Stimulated activated CD4-positive, alpha-beta T cell treated with anti-CD3 and anti-CD28 coated beads, Interleukin-4, amount 100 ng/mL, for 4 hours (primary cell): Measurements from ENCODE around the gene RNF34.
"Not testable (repeated sequence)": the region's sequence is repeated elsewhere in the genome, so short reads cannot be mapped to it uniquely, and the experiment has no call there.

ENCODE experiments used
- DNase-seq, 2 experiments: peaks; one replicate each; pipeline ENCODE4 v3.0.0-alpha.2; 2020

The RNF34 gene, protein sequence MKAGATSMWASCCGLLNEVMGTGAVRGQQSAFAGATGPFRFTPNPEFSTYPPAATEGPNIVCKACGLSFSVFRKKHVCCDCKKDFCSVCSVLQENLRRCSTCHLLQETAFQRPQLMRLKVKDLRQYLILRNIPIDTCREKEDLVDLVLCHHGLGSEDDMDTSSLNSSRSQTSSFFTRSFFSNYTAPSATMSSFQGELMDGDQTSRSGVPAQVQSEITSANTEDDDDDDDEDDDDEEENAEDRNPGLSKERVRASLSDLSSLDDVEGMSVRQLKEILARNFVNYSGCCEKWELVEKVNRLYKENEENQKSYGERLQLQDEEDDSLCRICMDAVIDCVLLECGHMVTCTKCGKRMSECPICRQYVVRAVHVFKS

DNA sequence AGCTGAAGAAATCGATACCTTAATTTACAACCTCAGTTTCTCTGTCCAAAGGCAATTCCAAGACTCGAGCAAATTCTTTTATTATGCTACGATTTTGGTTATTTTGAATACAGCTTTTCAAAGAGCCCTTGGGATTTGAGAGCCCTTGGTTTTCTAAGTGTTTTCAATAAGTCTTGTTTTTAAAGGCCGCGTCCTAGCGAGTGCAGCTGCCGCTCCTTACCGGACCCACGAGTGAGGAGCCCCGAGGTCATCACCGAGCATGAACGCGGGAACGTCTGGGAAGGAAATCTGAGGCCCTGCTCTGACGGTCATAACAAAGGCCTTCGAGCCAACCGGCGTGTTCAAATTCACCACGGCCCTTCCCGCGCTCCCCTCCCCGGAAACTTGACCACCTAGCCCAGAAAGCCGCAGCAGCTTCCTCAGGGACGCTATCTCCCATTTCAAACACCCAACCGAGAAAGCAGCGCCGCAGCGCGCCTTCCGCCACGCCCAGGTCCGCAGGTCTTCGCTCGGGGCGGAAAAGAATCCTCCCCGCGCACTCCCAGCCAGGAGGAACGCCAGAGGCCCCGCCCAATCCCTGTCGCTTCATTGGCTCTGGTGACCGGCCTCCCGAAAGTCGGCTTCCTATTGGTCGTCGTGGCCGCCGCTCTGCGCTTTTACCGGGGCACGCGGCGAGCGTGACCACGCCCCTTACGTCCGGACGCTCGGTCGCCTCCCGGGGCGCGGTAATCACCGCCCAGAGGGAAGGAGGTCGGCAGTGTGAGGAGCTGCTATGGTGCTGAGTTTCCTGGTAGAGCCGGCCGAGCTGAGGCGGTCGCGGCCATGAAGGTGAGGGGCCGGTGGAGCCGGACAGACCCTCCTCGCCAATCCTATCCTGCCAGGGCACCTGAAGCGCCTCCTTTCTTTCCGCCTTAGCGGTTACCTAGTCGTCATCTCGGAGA lies at the start of gene RNF34:
TSS of gene RNF34 (plus strand) at position 728 of the 941 bp plus-strand sequence. CDS start at position 823, 95 bp downstream.
- DNase-seq = peak; percentile 98

DNA sequence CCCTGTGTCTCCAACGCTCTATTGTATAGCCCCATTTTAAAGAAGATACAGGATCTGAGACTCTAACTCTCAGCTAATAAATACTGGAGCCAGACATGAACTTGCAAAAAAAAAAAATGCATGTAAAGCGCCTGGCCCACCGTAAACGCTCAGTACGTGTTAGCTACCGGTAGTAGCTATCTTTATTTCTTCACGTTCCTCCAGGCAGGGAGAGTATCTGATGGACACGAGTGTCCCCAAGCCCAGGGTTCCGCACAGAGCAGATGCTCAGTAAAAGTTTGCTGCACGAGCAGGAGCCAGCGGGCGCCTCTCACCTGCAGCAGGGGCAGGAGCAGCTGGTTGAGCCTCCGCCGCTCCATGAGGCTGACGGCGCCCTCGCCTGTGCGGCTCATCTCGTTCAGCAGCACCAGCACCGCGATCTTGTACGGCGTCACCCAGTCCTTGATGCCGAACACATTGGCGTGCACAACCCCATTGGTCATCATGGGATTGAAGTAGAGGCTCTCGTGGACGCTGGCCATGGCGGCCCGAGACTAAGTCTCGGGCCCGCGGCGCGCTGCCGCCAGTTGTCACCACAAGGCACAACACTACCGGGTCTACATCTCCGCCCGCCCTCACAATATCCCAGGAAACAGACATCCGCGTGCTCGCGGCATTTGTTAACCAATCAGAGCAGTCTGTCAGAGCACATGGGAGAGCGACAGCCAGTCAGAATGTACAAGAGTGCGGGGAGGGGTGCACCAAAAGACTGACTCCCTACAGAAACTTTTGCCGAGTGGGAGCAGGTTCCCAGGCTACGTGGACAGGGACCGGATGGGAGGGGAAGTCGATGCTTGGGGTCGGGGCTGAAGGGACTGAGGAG lies 47.9 kb upstream of the RNF34 start, which contains the start of gene ANAPC5:
TSS of gene ANAPC5 (minus strand) at position 592 of the 862 bp plus-strand sequence. CDS start at position 521, 71 bp downstream.
- peak; percentile 76 to 93 for DNase-seq

DNA sequence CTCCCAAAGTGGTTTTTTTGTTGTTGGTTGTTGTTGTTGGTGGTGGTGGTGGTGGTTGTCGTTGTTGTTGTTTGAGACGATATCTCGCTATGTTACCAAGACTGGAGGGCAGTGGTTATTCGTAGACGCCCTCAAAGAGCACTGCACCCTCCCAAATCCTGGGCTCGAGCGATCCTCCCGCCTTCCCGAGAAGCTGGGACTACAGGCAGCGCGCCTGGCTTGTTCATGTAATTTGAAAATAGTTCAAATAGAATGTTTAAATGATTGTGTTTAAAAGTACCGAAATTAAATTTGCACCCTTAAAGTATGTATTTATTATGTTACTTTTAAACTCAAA lies 47.3 kb upstream of the RNF34 start:
- DNase-seq = no peak

DNA sequence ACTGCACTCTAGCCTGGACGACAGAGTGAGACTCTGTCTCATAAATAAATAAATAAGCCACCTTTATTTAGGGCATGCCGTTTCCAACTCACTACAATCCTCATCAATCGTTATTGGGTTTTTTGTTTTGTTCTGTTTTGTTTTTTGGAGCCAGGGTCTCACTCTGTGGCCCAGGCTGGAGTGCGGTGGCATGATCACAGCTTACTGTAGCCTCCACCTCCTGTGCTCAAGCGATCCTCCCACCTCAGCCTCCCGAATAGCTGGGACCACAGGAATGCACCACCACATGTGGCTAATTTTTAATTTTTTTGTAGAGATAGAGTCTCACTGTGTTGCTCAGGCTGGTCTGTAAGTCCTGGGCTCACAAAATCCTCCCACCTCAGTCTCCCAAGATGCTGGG lies 44.1 kb upstream of the RNF34 start:
- DNase-seq = no peak

DNA sequence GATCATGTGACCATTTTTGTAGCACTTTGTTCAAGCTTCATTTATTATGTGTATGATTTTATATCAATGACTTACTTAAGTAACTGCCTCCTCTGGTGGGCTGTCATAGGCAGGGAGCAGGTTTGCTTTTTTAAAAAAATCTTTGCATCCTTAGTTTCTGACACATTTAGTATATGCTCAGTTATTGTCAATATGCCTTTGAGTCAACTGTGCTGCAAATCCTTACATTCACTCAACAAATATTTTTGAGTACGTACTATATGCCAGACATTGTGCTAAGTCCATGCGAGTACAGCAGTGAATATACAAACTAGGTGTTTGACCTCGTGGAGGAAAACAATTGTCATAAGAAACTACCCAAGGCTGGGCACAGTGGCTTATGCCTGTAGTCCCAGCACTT lies 43.3 kb upstream of the RNF34 start:
- no peak for DNase-seq

DNA sequence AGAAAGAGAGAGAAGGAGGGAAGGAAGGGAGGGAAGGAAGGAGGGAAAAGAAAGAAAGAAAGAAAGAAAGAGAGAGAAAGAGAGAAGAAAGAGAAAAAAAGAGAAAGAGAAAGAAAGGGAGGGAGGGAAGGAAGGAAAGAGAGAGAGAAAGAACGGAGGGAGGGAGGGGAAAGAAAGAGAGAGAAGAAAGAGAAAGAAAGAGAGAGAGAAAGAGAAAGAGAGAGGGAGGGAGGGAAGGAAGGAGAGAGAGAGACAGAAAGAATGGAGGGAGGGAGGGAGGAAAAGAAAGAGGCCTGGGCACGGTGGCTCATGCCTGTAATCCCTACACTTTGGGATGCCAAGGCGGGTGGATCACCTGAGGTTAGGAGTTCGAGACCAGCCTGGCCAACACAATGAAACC lies 42.6 kb upstream of the RNF34 start:
- no peak for DNase-seq

DNA sequence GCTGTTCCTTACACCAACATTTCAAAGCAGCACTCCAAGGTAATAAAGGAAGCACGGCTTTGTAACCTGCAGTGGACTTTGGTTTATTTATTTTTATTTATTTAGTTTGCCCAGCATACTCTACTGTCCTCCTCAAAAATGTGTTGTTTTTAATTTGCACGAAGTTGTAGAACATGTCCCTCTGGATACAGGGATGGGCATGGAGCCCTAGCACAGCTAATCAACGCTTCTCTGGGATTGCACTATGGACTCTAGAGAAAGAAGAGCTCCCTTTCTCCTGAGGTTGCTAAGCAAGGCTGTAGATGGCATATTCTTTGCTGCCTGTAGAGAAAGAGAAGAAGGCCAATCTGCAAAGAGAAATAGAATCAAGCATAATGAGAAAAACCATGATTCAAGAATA lies 41.8 kb upstream of the RNF34 start:
- no peak for DNase-seq

DNA sequence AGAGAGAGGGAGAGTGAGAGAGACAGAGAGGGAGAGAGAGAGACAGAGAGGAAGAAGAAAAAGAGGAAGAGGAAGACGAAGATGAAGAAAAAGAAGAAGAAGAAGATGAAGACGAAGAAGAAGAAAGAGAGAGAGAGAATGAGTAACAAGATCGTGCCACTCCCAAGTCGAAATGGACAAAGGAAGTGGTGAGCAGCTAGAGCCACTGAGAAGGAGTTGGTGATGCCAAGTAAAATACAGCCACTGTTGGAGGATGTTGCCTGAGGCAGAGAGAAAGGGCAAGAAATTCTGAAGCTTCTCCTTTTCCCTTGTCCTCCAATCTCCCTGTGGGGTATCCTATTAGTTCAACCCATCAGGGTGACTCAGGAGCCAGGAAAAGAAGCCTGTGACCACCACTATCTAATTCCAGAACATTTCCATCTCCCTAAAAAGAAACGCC lies 35.2 kb upstream of the RNF34 start:
- DNase-seq = no peak

DNA sequence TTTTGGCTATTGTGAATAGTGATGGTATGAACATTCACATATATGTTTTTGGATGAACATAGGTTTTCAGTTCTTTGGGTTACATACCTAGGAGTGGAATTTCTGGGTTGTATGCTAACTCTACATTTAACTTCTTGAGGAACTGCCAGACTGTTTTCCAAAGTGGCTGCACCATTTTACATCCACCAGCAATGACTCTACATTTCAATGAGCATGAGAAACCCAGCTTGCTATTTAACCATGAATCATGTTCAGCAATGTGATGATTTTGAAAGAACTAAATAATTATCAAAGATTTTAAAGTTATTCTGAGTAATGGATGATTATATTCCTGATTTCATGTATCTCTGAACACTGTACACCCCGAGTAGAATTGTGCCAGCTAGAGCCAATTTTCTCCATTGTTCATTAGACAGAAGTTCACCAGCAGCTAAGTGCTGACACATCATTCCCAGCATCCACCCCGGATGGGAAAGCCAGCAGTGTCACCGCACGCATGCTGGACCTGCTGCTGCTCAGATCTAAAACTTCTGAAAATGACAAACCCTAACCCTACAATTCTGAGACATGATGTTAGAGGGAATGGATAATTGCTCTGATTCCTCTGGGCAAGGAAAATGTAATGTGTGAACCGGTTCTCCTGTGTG lies 34.4 kb upstream of the RNF34 start:
- no peak for DNase-seq

DNA sequence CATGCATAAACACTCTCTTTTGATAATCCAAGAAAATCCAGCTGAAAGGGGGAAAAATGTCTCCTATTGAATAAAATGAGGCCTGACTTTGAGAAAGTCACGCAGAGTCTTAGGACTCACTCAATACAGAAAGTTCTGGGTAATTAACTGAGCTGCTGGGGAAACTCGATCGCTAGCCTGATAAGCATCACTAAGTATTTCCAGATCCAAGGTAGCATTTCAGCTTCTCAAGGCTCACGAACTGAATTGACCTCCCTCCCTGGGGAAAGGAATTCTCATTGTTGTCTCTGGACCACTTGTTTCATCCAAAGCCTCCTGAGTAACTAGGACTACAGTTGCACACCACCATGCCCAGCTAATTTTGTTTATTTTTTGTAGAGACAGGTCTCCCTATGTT lies 33.9 kb upstream of the RNF34 start:
- DNase-seq = no peak

DNA sequence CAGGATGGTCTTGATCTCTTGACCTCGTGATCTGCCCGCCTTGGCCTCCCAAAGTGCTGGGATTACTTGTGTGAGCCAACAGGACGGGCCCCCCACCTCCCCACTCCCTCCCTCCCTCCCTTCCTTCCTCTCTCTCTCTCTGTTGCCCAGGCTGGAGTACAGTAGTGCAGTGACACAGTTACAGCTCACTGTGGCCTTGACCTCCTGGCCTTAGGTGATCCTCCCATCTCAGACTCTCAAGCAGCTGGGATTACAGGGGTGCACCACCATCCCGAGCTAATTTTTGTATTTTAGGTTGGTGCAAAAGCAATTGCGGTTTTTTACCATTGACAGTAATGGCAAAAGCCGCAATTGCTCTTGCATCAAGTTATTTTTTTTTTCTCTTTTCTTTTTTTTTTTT lies 28.5 kb upstream of the RNF34 start:
- no peak for DNase-seq

DNA sequence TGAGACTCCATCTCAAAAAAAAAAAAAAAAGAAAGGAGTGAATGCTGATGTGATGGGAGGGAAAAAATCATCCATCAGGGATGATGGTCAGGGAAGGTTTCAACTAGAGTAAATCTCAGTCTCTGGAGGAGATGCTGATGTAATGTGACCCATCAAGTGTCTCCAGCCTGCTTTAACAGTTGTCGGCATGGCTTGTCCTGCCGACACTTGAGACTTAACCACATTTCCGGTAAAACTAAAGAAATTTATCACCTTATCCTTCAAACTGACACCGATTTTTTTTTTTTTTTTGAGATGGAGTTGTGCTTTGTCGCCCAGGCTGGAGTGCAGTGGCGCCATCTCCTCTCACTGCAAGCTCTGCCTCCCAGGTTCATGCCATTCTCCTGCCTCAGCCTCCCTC lies 26.2 kb upstream of the RNF34 start:
- no peak for DNase-seq

DNA sequence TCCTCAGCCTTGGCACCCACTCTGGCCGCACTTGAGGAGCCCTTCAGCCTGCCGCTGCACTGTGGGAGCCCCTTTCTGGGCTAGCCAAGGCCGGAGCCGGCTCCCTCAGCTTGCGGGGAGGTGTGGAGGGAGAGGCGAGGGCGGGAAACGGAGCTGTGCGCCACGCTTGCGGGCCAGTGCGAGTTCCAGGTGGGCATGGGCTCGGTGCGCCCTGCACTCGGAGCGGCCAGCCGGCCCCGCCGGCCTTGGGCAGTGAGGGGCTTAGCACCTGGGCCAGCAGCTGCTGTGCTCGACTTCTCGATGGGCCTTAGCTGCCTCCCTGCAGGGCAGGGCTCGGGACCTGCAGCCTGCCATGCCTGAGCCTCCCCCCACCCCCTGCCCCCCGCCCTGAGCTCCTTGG lies 25.6 kb upstream of the RNF34 start:
- not testable (repeated sequence) for DNase-seq

DNA sequence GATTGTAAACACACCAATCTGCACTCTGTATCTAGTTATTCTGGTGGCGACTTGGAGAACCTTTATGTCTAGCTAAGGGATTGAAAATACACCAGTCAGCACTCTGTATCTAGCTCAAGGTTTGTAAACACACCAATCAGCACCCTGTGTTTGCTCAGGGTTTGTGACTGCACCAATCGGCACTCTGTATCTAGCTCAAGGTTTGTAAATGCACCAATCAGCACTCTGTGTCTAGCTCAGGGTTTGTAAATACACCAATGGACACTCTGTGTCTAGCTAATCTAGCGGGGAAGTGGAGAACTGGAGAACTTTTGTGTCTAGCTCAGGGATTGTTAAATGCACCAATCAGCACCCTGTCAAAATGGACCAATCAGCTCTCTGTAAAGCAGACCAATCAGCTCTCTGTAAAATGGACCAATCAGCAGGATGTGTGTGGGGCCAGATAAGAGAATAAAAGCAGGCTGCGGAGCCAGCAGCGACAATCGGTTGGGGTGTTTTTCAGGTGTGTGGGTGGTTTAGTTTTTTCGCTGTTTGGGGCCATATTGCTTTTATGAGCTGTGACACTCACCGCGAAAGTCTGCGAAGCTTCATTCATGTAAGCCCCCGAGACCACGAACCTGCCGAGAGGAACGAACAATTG lies 24.9 kb upstream of the RNF34 start:
- not testable (repeated sequence) for DNase-seq

DNA sequence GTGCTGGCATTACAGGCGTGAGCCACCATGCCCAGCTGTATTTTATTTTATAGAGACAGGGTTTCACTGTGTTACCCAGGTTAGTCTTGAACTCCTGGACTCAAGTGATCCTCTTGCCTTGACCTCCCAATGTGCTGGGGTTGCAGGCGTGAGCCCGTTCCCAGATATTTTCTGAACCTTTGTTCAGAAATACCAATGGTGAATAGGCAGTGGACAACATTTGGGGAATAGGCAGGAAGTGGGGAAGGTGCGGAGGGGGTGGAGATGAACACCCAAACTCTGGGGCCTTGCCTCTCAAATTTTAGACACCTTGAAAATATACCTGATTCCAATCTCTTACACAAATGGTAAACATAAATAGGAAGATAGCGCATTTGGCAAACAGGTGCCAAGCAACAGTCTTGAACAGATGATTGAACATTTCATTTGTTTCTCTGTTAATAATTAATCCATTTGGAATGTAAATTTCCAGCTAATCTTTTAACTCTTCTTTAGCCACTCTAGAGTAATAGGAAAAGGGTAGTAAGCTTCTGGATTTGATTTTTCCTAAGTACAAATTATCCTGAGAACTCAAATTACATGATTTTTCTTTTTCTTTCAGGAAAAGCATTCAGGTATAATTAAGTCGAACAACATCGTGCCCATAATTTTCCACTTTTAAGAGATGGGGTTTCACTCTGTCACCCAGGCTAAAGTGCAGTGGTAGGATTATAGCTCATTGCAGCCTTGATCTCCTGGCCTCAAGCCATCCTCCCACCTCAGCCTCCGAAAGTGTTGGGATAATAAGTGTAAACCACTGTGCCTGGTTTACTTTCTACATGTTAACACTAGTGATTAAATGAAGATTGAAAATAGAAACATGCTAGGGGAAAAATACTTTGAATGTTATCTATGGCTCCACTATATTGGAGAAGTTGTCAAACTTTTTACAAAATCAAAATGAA lies 22.9 kb upstream of the RNF34 start:
- no peak for DNase-seq

DNA sequence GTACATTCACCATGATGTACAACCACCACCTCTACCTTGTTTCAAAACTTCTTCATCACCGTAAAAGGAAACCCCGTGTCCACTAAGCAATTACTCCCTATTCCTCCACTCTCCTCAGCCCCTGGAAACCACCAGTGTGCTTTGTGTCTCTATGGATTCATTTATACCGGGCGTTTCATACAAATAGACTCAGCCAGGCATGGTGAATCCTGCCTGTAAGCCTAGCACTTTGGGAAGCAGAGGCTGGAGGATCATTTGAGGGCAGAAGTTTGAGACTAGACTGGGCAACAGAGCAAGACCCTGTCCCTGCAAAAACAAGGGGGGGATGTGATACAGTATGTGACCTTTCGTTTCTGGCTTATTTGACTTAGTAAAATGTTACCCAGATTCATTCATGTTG lies 21.2 kb upstream of the RNF34 start:
- no peak for DNase-seq

DNA sequence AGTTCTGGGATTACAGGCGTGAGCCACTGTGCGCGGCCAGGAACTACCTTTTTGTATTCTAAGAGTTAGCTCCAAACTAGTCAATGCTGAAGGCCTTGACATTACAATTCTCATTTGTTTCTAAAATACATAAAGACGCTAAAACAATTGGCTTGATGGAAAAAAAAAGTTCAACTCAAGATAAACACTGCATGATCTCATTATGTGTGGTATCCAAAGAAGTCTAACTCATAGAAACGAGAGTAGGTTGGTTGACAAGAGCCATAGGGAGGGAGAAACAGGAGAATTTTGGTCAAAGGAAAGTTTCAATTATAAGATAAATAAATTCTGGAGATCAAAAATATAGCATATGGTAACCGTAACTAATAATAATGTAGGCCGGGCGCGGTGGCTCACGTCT lies 20.0 kb upstream of the RNF34 start:
- DNase-seq = no peak

DNA sequence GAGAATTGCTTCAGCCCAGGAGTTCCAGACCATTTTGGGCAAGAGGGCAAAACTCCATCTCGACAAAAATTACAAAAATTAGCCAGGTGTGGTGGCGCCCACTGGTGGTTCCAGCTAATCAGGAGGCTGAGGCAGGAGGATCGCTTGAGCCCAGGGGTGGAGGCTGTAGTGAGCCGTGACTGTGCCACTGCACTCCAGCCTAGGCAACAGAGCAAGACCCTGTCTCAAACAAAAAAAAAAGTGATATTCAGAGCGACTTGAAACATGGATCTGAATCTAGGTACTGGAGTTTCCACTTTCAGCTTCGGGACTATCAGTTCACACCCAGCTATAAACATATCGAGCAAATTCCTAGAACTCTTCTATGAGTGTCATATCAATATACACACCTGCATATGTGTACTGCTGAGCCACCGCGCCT lies 16.3 kb upstream of the RNF34 start:
- no peak for DNase-seq

DNA sequence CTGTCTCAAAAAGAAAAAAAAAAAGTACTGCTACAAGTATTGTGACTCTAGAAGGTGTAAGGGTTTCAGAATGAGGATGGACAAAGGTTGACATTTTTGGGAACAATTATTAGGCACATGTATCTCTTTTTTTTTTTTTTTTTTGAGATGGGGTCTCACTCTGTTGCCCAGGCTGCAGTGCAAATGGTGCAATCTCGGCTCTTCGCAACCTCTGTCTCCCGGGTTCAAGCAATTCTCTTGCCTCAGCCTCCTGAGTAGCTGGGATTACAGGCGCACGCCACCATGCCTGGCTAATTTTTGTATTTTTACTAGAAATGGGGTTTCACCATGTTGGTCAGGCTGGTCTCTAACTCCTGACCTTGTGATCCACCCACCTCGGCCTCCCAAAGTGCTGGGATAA lies 15.0 kb upstream of the RNF34 start:
- DNase-seq = not testable (repeated sequence)

DNA sequence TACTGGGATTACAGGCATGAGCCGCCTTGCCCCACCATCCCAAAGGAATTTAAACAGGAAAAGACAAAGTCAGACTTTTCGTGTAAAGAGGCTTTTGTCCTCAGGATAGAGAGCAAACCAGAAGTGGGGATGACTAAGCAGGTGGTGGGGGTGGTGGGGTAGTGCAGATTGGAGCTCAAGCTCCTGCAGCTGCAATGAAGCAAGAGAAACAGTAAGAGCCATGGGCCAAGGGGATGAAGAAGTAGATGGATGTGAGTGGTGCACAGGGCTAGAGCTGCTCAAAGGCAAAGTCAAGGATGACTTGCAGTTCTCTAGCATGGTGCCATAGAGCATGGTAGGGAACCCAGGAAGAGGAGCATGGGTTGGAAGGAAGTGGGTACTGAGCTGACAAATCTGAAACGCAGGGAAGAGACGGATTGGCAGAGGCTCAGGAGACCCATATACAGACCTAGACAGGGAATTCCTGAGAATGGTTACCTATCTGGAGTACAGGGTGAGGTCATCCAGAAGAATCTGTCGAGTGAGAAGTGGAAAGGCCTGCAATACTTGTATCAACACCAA lies 11.4 kb upstream of the RNF34 start:
- no peak for DNase-seq
